ENCODE results near the gene UBE2G1. TPM values are rescaled to one million over a fixed set of nuclear protein-coding genes. Genes with fewer than 3 reads are reported as not detected.

UBE2G1 gene
- total and polyA plus RNA-seq, 2 of the 13 experiments (the other 11 are each of a cell fraction or from before 2014, with no cell fraction given), result 27.9 to 42.6 TPM

DNA sequence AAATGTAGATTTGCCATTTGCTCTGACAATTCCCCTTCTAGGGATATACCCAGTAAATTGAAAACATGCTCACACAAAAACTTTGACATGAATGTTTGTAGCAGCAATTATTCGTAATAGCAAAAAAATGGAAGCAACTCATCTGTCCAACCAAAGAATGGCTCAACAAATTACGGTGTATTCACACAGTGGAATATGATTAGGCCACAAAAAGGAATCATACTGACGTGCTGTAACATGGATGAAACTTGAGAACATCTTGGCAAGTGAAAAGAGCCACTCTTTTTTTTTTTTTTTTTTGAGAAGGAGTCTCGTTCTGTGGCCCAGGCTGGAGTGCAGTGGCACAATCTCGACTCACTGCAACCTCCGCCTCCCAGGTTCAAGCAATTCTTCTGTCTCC is 43.2 kb upstream of the UBE2G1 start:
- Histone ChIP-seq H4K20me1 (ENCODE audit: insufficient read depth, low read length) (no peaks in the 10 kb centered on the region), H3K27me3 (ENCODE audit: control insufficient read depth in 1 of 2, insufficient read depth in 2 of 2, low read length in 2 of 2) (no peaks in the 10 kb centered on the region; a peak in 1 of 5 replicates), H2AFZ (ENCODE audit: low read length) (no peak overlapping the region), H3K79me2 (ENCODE audit: insufficient read depth, low read length) (no peaks in the 10 kb centered on the region), H3K9ac (ENCODE audit: insufficient read depth, low read depth, low read length) (no peak overlapping the region), H3K4me3 (replicated peaks in 1 of 3; ENCODE audit: insufficient read depth in 1 of 3, low read depth in 2 of 3, low read length in 3 of 3) (no peak overlapping the region), H3K9me3 (ENCODE audit: low read length) (no peaks in the 10 kb centered on the region), H3K4me2 (ENCODE audit: low read depth, low read length) (no peak overlapping the region), H3K27ac (ENCODE audit: extremely low read length, insufficient read depth, low read length) (no peak overlapping the region), H3K4me1 (ENCODE audit: insufficient read depth, low read length) (peaks cover 24% of the 10 kb centered on the region), H3K36me3 (replicated peaks in 1 of 2; ENCODE audit: control insufficient read depth in 1 of 2, insufficient read depth in 2 of 2, low read length in 2 of 2) (no peaks in the 10 kb centered on the region)
- no peak for ATAC-seq
- intact Hi-C loops (cut with micrococcal nuclease; ENCODE audit: unreplicated experiment), result no loop called here
- BruUV-seq (replicated peaks), result no TSS peak
- FAIRE-seq, result no peak
- WGBS (ENCODE audit: low lambda C conversion rate), result 56% methylated on average over 6 of the region's 6 CpGs
- no peak for DNase-seq (ENCODE audit: low spot score)
- in situ Hi-C loops (cut with HindIII; ENCODE audit: extremely low pct_ligation_motif_present, low pct_unique_long_range_greater_than_20kb), result loop anchor here (10.0 kb wide), 1 partner anchor 205 kb away; no protein-coding TSS in a partner anchor
- CTCF ChIA-PET (ENCODE audit: low intra/inter-chr PET ratio, low total read pairs), result no interaction called here
- POLR2A ChIA-PET, result no interaction called here
- TF ChIP-seq NFRKB (IDR thresholded peaks at IDR 0.05), result no peak
- TF ChIP-seq ZNF607 (CRISPR knock-in tag; IDR thresholded peaks at IDR 0.05; ENCODE audit: borderline replicate concordance), result no peak
- no peak for TF ChIP-seq ZNF260 (CRISPR knock-in tag; IDR thresholded peaks at IDR 0.05; ENCODE audit: borderline replicate concordance, low read depth)
- no peak for TF ChIP-seq ZNF574 (CRISPR knock-in tag; IDR thresholded peaks at IDR 0.05)
- TF ChIP-seq MXI1 (IDR thresholded peaks at IDR 0.05; ENCODE audit: borderline replicate concordance, low read depth, low read length), result no peak
- no peak for TF ChIP-seq HDAC1 (CRISPR knock-in tag; IDR thresholded peaks at IDR 0.05)
- no peak for TF ChIP-seq TBX2 (CRISPR knock-in tag; IDR thresholded peaks at IDR 0.05; ENCODE audit: borderline replicate concordance)
- TF ChIP-seq NCOA1 (CRISPR knock-in tag; IDR thresholded peaks at IDR 0.05), result no peak
- no peak for TF ChIP-seq DNMT1 (CRISPR knock-in tag; IDR thresholded peaks at IDR 0.05)
- no peak for TF ChIP-seq SMAD9 (CRISPR knock-in tag; IDR thresholded peaks at IDR 0.05)
- no peak for TF ChIP-seq STAT6 (CRISPR knock-in tag; IDR thresholded peaks at IDR 0.05; ENCODE audit: borderline replicate concordance)
- TF ChIP-seq TBP (CRISPR knock-in tag; IDR thresholded peaks at IDR 0.05), result no peak
- TF ChIP-seq ZNF670 (CRISPR knock-in tag; IDR thresholded peaks at IDR 0.05; ENCODE audit: borderline replicate concordance), result no peak
- TF ChIP-seq ZNF589 (CRISPR knock-in tag; conservative IDR thresholded peaks at IDR 0.05), result no peak
- TF ChIP-seq, protein P1, sequence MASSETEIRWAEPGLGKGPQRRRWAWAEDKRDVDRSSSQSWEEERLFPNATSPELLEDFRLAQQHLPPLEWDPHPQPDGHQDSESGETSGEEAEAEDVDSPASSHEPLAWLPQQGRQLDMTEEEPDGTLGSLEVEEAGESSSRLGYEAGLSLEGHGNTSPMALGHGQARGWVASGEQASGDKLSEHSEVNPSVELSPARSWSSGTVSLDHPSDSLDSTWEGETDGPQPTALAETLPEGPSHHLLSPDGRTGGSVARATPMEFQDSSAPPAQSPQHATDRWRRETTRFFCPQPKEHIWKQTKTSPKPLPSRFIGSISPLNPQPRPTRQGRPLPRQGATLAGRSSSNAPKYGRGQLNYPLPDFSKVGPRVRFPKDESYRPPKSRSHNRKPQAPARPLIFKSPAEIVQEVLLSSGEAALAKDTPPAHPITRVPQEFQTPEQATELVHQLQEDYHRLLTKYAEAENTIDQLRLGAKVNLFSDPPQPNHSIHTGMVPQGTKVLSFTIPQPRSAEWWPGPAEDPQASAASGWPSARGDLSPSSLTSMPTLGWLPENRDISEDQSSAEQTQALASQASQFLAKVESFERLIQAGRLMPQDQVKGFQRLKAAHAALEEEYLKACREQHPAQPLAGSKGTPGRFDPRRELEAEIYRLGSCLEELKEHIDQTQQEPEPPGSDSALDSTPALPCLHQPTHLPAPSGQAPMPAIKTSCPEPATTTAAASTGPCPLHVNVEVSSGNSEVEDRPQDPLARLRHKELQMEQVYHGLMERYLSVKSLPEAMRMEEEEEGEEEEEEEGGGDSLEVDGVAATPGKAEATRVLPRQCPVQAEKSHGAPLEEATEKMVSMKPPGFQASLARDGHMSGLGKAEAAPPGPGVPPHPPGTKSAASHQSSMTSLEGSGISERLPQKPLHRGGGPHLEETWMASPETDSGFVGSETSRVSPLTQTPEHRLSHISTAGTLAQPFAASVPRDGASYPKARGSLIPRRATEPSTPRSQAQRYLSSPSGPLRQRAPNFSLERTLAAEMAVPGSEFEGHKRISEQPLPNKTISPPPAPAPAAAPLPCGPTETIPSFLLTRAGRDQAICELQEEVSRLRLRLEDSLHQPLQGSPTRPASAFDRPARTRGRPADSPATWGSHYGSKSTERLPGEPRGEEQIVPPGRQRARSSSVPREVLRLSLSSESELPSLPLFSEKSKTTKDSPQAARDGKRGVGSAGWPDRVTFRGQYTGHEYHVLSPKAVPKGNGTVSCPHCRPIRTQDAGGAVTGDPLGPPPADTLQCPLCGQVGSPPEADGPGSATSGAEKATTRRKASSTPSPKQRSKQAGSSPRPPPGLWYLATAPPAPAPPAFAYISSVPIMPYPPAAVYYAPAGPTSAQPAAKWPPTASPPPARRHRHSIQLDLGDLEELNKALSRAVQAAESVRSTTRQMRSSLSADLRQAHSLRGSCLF (CRISPR knock-in tag; IDR thresholded peaks at IDR 0.05; ENCODE audit: borderline replicate concordance), result no peak
- no peak for TF ChIP-seq ZNF205 (CRISPR knock-in tag; IDR thresholded peaks at IDR 0.05)

Data from HepG2 (cell line).